NCI-H226 (cell line): Measurements from ENCODE around the gene KMT2B.
"Not testable (repeated sequence)": the region's sequence is repeated elsewhere in the genome, so short reads cannot be mapped to it uniquely, and the experiment has no call there.

Experiments used
- DNase-seq: peaks from one replicate; pipeline ENCODE4 v3.0.0-alpha.2; 2015

Gene KMT2B

GRCh38 chr19:35760711-35761349 is 43.0 kb downstream of the KMT2B start:
- DNase-seq, result no peak

GRCh38 chr19:35764432-35765315 is 46.9 kb downstream of the KMT2B start:
- DNase-seq, result no peak

GRCh38 chr19:35766571-35767104 is 48.8 kb downstream of the KMT2B start:
- DNase-seq, result no peak

- no peak for DNase-seq
Measured at GRCh38 chr19:35767288-35768081, 49.7 kb downstream of the KMT2B start.

GRCh38 chr19:35768082-35768421 is 50.2 kb downstream of the KMT2B start:
- DNase-seq, result no peak

GRCh38 chr19:35772362-35772761 is 54.6 kb downstream of the KMT2B start:
- DNase-seq, result not testable (repeated sequence)

GRCh38 chr19:35773020-35773806 is 55.4 kb downstream of the KMT2B start:
- no peak for DNase-seq

GRCh38 chr19:35774274-35775045 is 56.7 kb downstream of the KMT2B start:
- no peak for DNase-seq

- DNase-seq, result no peak
Measured at GRCh38 chr19:35775046-35775297, 57.2 kb downstream of the KMT2B start.

- DNase-seq, result peak; percentile 89
Measured at GRCh38 chr19:35775298-35776101, 57.7 kb downstream of the KMT2B start, which contains the start of gene ARHGAP33. Gene ARHGAP33, plus strand, starts transcription at chr19:35775564. Its CDS starts 95 bp downstream, at chr19:35775659.

- no peak for DNase-seq
Measured at GRCh38 chr19:35776102-35776788, 58.4 kb downstream of the KMT2B start.

GRCh38 chr19:35777086-35777841 is 59.5 kb downstream of the KMT2B start:
- DNase-seq, result no peak

GRCh38 chr19:35777961-35778360 is 60.2 kb downstream of the KMT2B start:
- DNase-seq, result no peak

- no peak for DNase-seq
Measured at GRCh38 chr19:35779033-35779432, 61.2 kb downstream of the KMT2B start.

- DNase-seq, result no peak
Measured at GRCh38 chr19:35780058-35780457, 62.3 kb downstream of the KMT2B start.

- DNase-seq, result no peak
Measured at GRCh38 chr19:35780717-35781116, 62.9 kb downstream of the KMT2B start.

- no peak for DNase-seq
Measured at GRCh38 chr19:35781650-35782049, 63.8 kb downstream of the KMT2B start.

- no peak for DNase-seq
Measured at GRCh38 chr19:35782589-35782988, 64.8 kb downstream of the KMT2B start.
